NCI-H1436 treated with DMSO at 0.1 percent for 48 hours (cell line): ENCODE data around the gene MRPL43.
"Not testable (repeated sequence)": the region's sequence is repeated elsewhere in the genome, so short reads cannot be mapped to it uniquely, and the experiment has no call there.

Experiments used
- DNase-seq: peaks from one replicate; lab custom pipeline; 2025; lab: John Stamatoyannopoulos, UW

The MRPL43 gene

GRCh38 chr10:100982916-100983830 is 4.1 kb downstream of the MRPL43 start:
- DNase-seq: no peak

- no peak for DNase-seq
These were observed 6.0 kb downstream of the MRPL43 start for GRCh38 chr10:100981178-100981772.

GRCh38 chr10:100980711-100981110 is 6.6 kb downstream of the MRPL43 start:
- no peak for DNase-seq

GRCh38 chr10:100980311-100980710 is 7.0 kb downstream of the MRPL43 start:
- no peak for DNase-seq

GRCh38 chr10:100979791-100980272 is 7.5 kb downstream of the MRPL43 start:
- DNase-seq: no peak

- DNase-seq: no peak
These were observed 8.4 kb downstream of the MRPL43 start for GRCh38 chr10:100978901-100979195.

GRCh38 chr10:100978121-100978900 is 9.0 kb downstream of the MRPL43 start:
- no peak for DNase-seq

GRCh38 chr10:100977436-100977835 is 9.9 kb downstream of the MRPL43 start:
- DNase-seq: no peak

GRCh38 chr10:100976906-100977305 is 10.4 kb downstream of the MRPL43 start:
- DNase-seq: no peak

GRCh38 chr10:100975397-100975796 is 11.9 kb downstream of the MRPL43 start:
- DNase-seq: not testable (repeated sequence)

- DNase-seq: no peak
These were observed 14.3 kb downstream of the MRPL43 start for GRCh38 chr10:100972904-100973535.

- no peak for DNase-seq
These were observed 15.0 kb downstream of the MRPL43 start for GRCh38 chr10:100972115-100972903.

GRCh38 chr10:100970914-100971811 is 16.1 kb downstream of the MRPL43 start:
- no peak for DNase-seq

- no peak for DNase-seq
These were observed 17.0 kb downstream of the MRPL43 start for GRCh38 chr10:100970076-100970913.

- DNase-seq: no peak
These were observed 17.9 kb downstream of the MRPL43 start, which contains the start of gene SEMA4G for GRCh38 chr10:100969187-100970075. Gene SEMA4G (plus strand): TSS chr10:100969504. CDS start chr10:100972913, 3,409 bp downstream.

GRCh38 chr10:100968863-100969186 is 18.5 kb downstream of the MRPL43 start:
- DNase-seq: no peak

- DNase-seq: no peak
These were observed 19.1 kb downstream of the MRPL43 start for GRCh38 chr10:100968062-100968736.

- DNase-seq: no peak
These were observed 20.0 kb downstream of the MRPL43 start for GRCh38 chr10:100967332-100967731.
